Natural killer cell (primary cell): Measurements from ENCODE around the gene ZNF827. TPM values are rescaled to one million over a fixed set of nuclear protein-coding genes. Genes with fewer than 3 reads are reported as not detected.

ENCODE experiments used
- ATAC-seq, 3 donors: fragments of 150-1000 bp in 2 of 3; fragments of 200-7000 bp in 1 of 3; cut with Tn5 transposase; 1 replicate in 1 of 3; 2 replicates in 2 of 3; pipeline ENCODE4 v1.10.0; 2021; ENCODE audit warnings: mild to moderate bottlenecking in 2 of 3, moderate library complexity in 2 of 3
- DNase-seq, 2 donors: peaks; one replicate each; pipeline versions ENCODE4 v3.0.0 to v3.0.0-alpha.2; 2013 to 2021; ENCODE audit warnings: mixed read lengths in 1 of 2
- H3K27ac ChIP-seq: one replicate; pipeline ENCODE4 v1.5.1; 2013; ENCODE audit warnings: mild to moderate bottlenecking, low read length
- H3K27me3 ChIP-seq: one replicate; pipeline ENCODE4 v1.6.1; 2013; ENCODE audit warnings: low read length; ENCODE audit not compliant: control insufficient read depth, insufficient read depth
- H3K36me3 ChIP-seq: one replicate; pipeline ENCODE4 v1.6.1; 2013; ENCODE audit warnings: low read length; ENCODE audit not compliant: control insufficient read depth, insufficient read depth
- H3K4me1 ChIP-seq: one replicate; pipeline ENCODE4 v1.6.1; 2013; ENCODE audit warnings: low read length; ENCODE audit not compliant: control insufficient read depth, insufficient read depth
- H3K4me3 ChIP-seq: one replicate; pipeline ENCODE4 v1.5.1; 2013; ENCODE audit warnings: low read length
- H3K9me3 ChIP-seq: one replicate; pipeline ENCODE4 v1.6.1; 2013; ENCODE audit warnings: low read length; ENCODE audit not compliant: control insufficient read depth, insufficient read depth
- H3K27ac Mint-ChIP-seq, 2 donors: one replicate each; pipeline ENCODE4 v1.8.0; 2022; ENCODE audit warnings: mild to moderate bottlenecking in 2 of 2, mixed read lengths in 2 of 2, moderate library complexity in 1 of 2
- H3K27me3 Mint-ChIP-seq, 2 donors: one replicate each; pipeline ENCODE4 v1.8.0; 2022; ENCODE audit warnings: low read depth in 2 of 2, mixed read lengths in 2 of 2
- H3K36me3 Mint-ChIP-seq: one replicate; pipeline ENCODE4 v1.8.0; 2022; ENCODE audit warnings: mixed read lengths
- H3K4me1 Mint-ChIP-seq, 2 donors: one replicate each; pipeline ENCODE4 v1.8.0; 2022; ENCODE audit warnings: mixed read lengths in 2 of 2
- H3K4me3 Mint-ChIP-seq: one replicate; pipeline ENCODE4 v1.8.0; 2022; ENCODE audit warnings: mild to moderate bottlenecking, moderate library complexity, mixed read lengths
- H3K9me3 Mint-ChIP-seq, 2 donors: one replicate each; pipeline ENCODE4 v1.8.0; 2022; ENCODE audit warnings: mixed read lengths in 2 of 2
- CTCF ChIP-seq: fragments of 200-600 bp; IDR thresholded peaks from one replicate; pipeline ENCODE4 v1.8.0; 2022; ENCODE audit warnings: antibody characterized with exemption
- WGBS: methylation state at CpG from one replicate; pipeline ENCODE4 v1.1.7; 2013; ENCODE audit warnings: missing lambda C conversion rate; ENCODE audit not compliant: insufficient coverage; 5-methylcytosine and 5-hydroxymethylcytosine counted together
- intact Hi-C: fragments of 100-400 bp; cut with micrococcal nuclease; formaldehyde crosslinking; loops from one replicate; pipeline ENCODE4 v1.14.2; 2022
- total RNA-seq, 4 donors: library from RNA; stranded (reverse); fragments of 120-200 nt in 1 of 4; gene quantifications; one replicate each; pipeline versions ENCODE4 v1.2.3 to v1.2.4, GENCODE V29; 2013 to 2022

Gene ZNF827
- total RNA-seq, 3 donors from 2014 or later (not counting 1 experiment from before 2014, with no cell fraction given), result 25.8 to 35.5 (median 32.9) TPM

DNA sequence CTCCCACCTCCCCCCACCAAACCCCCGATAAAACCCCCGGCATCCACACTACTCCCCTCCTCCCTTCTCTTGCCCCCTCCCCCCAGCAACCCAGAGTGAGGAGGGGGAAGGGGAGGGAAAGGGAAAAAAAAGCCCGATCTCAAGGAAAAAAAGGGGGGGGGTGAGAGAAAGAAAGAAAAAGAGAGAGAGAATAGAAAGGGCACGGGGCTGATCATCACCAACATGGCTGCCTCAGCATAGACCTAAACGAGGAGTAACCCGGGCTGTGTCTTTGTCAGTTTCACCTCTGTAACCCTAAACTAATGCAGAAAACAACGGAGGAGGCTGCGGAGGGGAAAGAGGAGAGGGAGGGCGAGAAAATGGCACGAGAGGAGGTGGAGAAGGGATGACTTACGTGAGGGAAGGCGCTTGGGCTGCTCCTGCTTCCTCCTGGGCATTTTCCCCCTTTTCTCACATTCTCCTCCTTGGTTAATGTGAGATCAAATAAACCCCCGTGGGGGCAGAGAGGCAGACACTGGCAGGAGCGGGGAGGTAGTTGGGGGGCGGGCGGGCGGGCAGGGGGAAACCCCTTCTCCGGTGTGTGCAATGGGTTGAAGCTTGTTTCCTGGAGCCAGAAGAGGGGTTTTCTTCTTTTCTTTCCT, 532 bp downstream of the ZNF827 start:
- intact Hi-C loops, result loop anchor here (2.0 to 10.0 kb wide), 3 partner anchors 237 to 756 kb away; partner anchors contain the start of genes LSM6, MMAA and OTUD4

GRCh38 chr4:145936997-145937901, 1.4 kb downstream of the ZNF827 start:
- no peaks in the 10 kb centered on the region for H3K36me3 Mint-ChIP-seq
- Histone ChIP-seq H3K4me1 (peaks cover 16% of the 10 kb centered on the region), H3K27ac (peak overlapping the region; percentile 79), H3K4me3 (peak overlapping the region; percentile 95), H3K36me3 (no peaks in the 10 kb centered on the region), H3K27me3 (no peaks in the 10 kb centered on the region), H3K9me3 (no peaks in the 10 kb centered on the region)
- ATAC-seq (peak; percentile 27 to 38 (median 32)), DNase-seq (peak; percentile 47 to 60)
- no peak for TF ChIP-seq CTCF
- H3K27ac Mint-ChIP-seq, result peak overlapping the region; percentile 91 to 94
- H3K4me3 Mint-ChIP-seq, result peak overlapping the region; percentile 88
- no peaks in the 10 kb centered on the region for H3K9me3 Mint-ChIP-seq
- intact Hi-C loops, result loop anchor here (5.0 to 10.0 kb wide), 2 partner anchors 238 to 755 kb away; partner anchors contain the start of genes LSM6 and OTUD4
- peaks cover 34 to 38% of the 10 kb centered on the region in 2 donors for H3K4me1 Mint-ChIP-seq
- H3K27me3 Mint-ChIP-seq, result peaks cover 0 to 3% of the 10 kb centered on the region in 2 donors
- under 1% methylated on average over 89 of the region's 95 CpGs for WGBS

More for the DNA sequence above, 532 bp downstream of the ZNF827 start:
- H3K4me3 ChIP-seq, result peak overlapping the region; percentile 95
- H3K36me3 ChIP-seq, result no peaks in the 10 kb centered on the region
- peaks cover 0 to 3% of the 10 kb centered on the region in 2 donors for H3K27me3 Mint-ChIP-seq
- H3K4me3 Mint-ChIP-seq, result peak overlapping the region; percentile 88
- no peaks in the 10 kb centered on the region for H3K9me3 ChIP-seq
- DNase-seq (peak; percentile 33 to 79), ATAC-seq (peak; percentile 43 to 55 (median 53))
- no peaks in the 10 kb centered on the region for H3K27me3 ChIP-seq
- peaks cover 16% of the 10 kb centered on the region for H3K4me1 ChIP-seq
- H3K36me3 Mint-ChIP-seq, result no peaks in the 10 kb centered on the region
- H3K27ac Mint-ChIP-seq, result peak overlapping the region; percentile 91 to 94
- 0% methylated on average over 4 of the region's 18 CpGs for WGBS
- H3K9me3 Mint-ChIP-seq, result no peaks in the 10 kb centered on the region
- no peak for TF ChIP-seq CTCF
- H3K4me1 Mint-ChIP-seq, result peaks cover 34 to 38% of the 10 kb centered on the region in 2 donors
- peak overlapping the region; percentile 79 for H3K27ac ChIP-seq

DNA sequence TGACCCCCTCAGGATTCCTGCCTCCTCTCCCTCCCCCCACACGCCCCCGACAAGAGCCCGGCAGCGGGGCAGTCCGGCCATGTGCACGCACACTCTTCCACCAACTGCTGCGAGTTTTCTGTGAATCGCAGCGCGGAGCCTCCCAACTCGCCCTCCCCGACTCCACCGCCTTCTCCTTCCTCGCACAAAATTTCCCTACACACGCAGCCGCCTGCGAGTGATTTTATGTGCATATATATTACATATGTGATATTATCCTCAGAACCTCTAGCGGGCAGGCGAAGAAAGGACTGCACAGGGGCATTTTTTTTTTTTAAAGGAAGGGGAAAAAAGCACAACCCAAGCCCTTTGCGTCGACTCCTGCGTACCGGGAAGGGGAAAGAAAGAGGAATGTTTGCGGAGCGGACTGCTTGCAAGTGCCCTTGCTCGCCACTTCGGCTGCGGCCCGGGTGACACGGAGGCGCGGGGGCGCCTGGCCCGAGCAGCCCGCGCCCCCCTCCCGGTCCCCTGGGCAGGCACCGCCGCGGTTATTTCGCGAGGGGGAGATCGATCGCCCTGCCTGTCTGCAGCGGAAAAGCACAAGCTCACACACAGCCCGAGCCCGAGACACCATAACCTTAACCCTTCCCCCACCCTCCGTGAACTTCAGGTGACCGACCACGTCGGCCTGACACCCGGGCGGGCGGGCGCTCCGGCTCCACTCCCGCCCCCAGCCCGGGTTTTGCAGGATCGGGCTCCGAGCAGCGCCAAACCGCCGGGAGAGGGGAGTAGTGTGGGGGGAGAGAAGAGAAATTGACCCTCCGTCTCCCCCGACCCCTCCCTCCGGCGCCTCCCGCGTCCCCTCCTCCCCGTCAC, 2.3 kb downstream of the ZNF827 start:
- Mint-ChIP-seq H3K9me3 (no peaks in the 10 kb centered on the region), H3K27ac (peak overlapping the region; percentile 86 to 94), H3K4me3 (peak overlapping the region; percentile 88), H3K4me1 (peaks cover 34 to 41% of the 10 kb centered on the region in 2 donors), H3K27me3 (peaks cover 0 to 3% of the 10 kb centered on the region in 2 donors), H3K36me3 (no peaks in the 10 kb centered on the region)
- Histone ChIP-seq H3K27ac (peak overlapping the region; percentile 74), H3K4me3 (peak overlapping the region; percentile 93), H3K36me3 (no peaks in the 10 kb centered on the region), H3K9me3 (no peaks in the 10 kb centered on the region), H3K4me1 (peaks cover 16% of the 10 kb centered on the region), H3K27me3 (no peaks in the 10 kb centered on the region)
- intact Hi-C loops, result loop anchor here (5.0 to 10.0 kb wide), 2 partner anchors 238 to 754 kb away; partner anchors contain the start of genes LSM6 and OTUD4
- under 1% methylated on average over 52 of the region's 70 CpGs for WGBS
- ATAC-seq (peak; percentile 53 to 78 (median 71)), DNase-seq (peak; percentile 60 to 85)
- TF ChIP-seq CTCF, result peak; percentile 36
